SK-N-SH (cell line): ENCODE measurements around the gene PELI2. TPM values are rescaled to one million over a fixed set of nuclear protein-coding genes. Genes with fewer than 3 reads are reported as not detected.

Experiments used
- CTCF ChIA-PET: fragments of 300-600, 350-600 bp; formaldehyde crosslinking; extraction: SDS; loops from one replicate; lab custom pipeline; 2021; lab: Yijun Ruan, JAX
- POLR2A ChIA-PET: fragments of 350-600 bp; sonication (Branson Sonifier 250); formaldehyde crosslinking; extraction: SDS; loops from one replicate; lab custom pipeline; 2020; ENCODE audit warnings: antibody characterized with exemption, inconsistent platforms; lab: Yijun Ruan, JAX
- DNase-seq: peaks from one replicate; pipeline ENCODE4 v3.0.0; 2012
- H2AFZ ChIP-seq: fragments of 200-600 bp; sonication (generic); 2 replicates; pipeline ENCODE4 v1.8.1; 2016; ENCODE audit warnings: antibody characterized with exemption, mild to moderate bottlenecking, low read depth
- H3F3A ChIP-seq: fragments of 200-600 bp; sonication (generic); replicated peaks from 2 replicates; pipeline ENCODE3; 2016; ENCODE audit warnings: antibody characterized with exemption, mild to moderate bottlenecking; ENCODE audit not compliant: insufficient read depth
- H3K27ac ChIP-seq, 2 experiments: fragments of 200-500 bp in 1 of 2; fragments of 200-600 bp in 1 of 2; sonication (Bioruptor generic) in 1 of 2; sonication (generic), shearing (Covaris generic) in 1 of 2; 2 replicates each; pipeline versions ENCODE4 v1.5.1 to v1.6.1; 2014 to 2016; ENCODE audit warnings: low read depth in 2 of 2, inconsistent platforms in 1 of 2, low read length in 1 of 2, mild to moderate bottlenecking in 1 of 2, mixed read lengths in 1 of 2
- H3K27me3 ChIP-seq: fragments of 200-600 bp; sonication (generic), shearing (Covaris generic); 2 replicates; pipeline ENCODE4 v1.6.1; 2016; ENCODE audit warnings: mixed run types; ENCODE audit not compliant: insufficient read depth
- H3K36me3 ChIP-seq, 2 experiments: fragments of 200-500 bp in 1 of 2; fragments of 200-600 bp in 1 of 2; sonication (Bioruptor generic) in 1 of 2; sonication (generic) in 1 of 2; replicated peaks in 1 of 2; 2 replicates each; pipeline versions ENCODE3 to v1.5.1; 2014 to 2016; ENCODE audit warnings: low read length in 1 of 2, mild to moderate bottlenecking in 1 of 2; ENCODE audit not compliant: insufficient read depth in 2 of 2, control insufficient read depth in 1 of 2
- H3K4me1 ChIP-seq, 2 experiments: fragments of 200-500 bp in 1 of 2; fragments of 200-600 bp in 1 of 2; sonication (Bioruptor generic) in 1 of 2; sonication (generic), shearing (Covaris generic) in 1 of 2; 2 replicates each; pipeline versions ENCODE4 v1.5.1 to v1.6.1; 2014 to 2016; ENCODE audit warnings: low read depth in 1 of 2, low read length in 1 of 2, mixed run types in 1 of 2; ENCODE audit not compliant: insufficient read depth in 2 of 2, control insufficient read depth in 1 of 2
- H3K4me2 ChIP-seq: fragments of 200-600 bp; sonication (generic), shearing (Covaris generic); 2 replicates; pipeline ENCODE4 v1.6.1; 2017; ENCODE audit warnings: mixed run types
- H3K4me3 ChIP-seq, 2 experiments: fragments of 200-500 bp in 1 of 2; fragments of 200-600 bp in 1 of 2; sonication (Bioruptor generic) in 1 of 2; sonication (generic), shearing (Covaris generic) in 1 of 2; 2 replicates each; pipeline versions ENCODE4 v1.5.1 to v1.8.1; 2014 to 2016; ENCODE audit warnings: low read depth in 2 of 2, inconsistent platforms in 1 of 2, low read length in 1 of 2, mild to moderate bottlenecking in 1 of 2, mixed read lengths in 1 of 2, moderate library complexity in 1 of 2
- H3K79me2 ChIP-seq: fragments of 200-600 bp; sonication (generic); 2 replicates; pipeline ENCODE4 v1.8.1; 2017; ENCODE audit warnings: mild to moderate bottlenecking; ENCODE audit not compliant: insufficient read depth
- H3K9ac ChIP-seq: fragments of 200-600 bp; sonication (generic); 2 replicates; pipeline ENCODE4 v1.6.1; 2017; ENCODE audit warnings: mixed run types
- H3K9me2 ChIP-seq: fragments of 200-600 bp; sonication (generic); 2 replicates; pipeline ENCODE4 v1.6.1; 2017; ENCODE audit warnings: mixed run types
- H3K9me3 ChIP-seq: fragments of 200-600 bp; sonication (generic); 2 replicates; pipeline ENCODE4 v1.6.1; 2017; ENCODE audit warnings: mixed run types, mild to moderate bottlenecking, moderate library complexity
- H4K20me1 ChIP-seq: fragments of 200-600 bp; sonication (generic); 2 replicates; pipeline ENCODE4 v1.6.1; 2017; ENCODE audit warnings: mild to moderate bottlenecking, mixed run types; ENCODE audit not compliant: insufficient read depth
- CHD2 ChIP-seq: fragments of 150-350 bp; IDR thresholded peaks from 2 replicates; pipeline ENCODE4 v1.6.1; 2018; ENCODE audit warnings: low read length; ENCODE audit not compliant: partially characterized antibody
- ELF1 ChIP-seq: IDR thresholded peaks from 2 replicates; pipeline ENCODE4 v1.4.0; 2012
- EZH2phosphoT487 ChIP-seq: fragments of 200-600 bp; sonication (generic); IDR thresholded peaks from 2 replicates; pipeline ENCODE4 v1.6.1; 2017; ENCODE audit warnings: low read depth, mixed run types, mild to moderate bottlenecking, antibody characterized with exemption, moderate library complexity, borderline replicate concordance
- FOXJ3 ChIP-seq: sonication (generic); formaldehyde crosslinking; IDR thresholded peaks from 2 replicates; pipeline ENCODE4 v1.5.1; 2020; ENCODE audit warnings: mild to moderate bottlenecking, missing genetic modification reagents
- MEF2A ChIP-seq: IDR thresholded peaks from 2 replicates; pipeline ENCODE4 v1.4.0; 2012; ENCODE audit warnings: low read depth, borderline replicate concordance
- MXI1 ChIP-seq: IDR thresholded peaks from 2 replicates; pipeline ENCODE4 v1.6.1; 2012; ENCODE audit warnings: mild to moderate bottlenecking, low read depth, low read length, improper control_type of control experiment
- NFIC ChIP-seq: IDR thresholded peaks from 2 replicates; pipeline ENCODE4 v1.4.0; 2012; ENCODE audit warnings: borderline replicate concordance
- RAD21 ChIP-seq: IDR thresholded peaks from 2 replicates; pipeline ENCODE4 v1.6.1; 2012; ENCODE audit warnings: mild to moderate bottlenecking, low read length
- RCOR1 ChIP-seq: fragments of 150-350 bp; IDR thresholded peaks from 2 replicates; pipeline ENCODE4 v1.6.1; 2017; ENCODE audit warnings: antibody characterized with exemption, low read length
- RXRA ChIP-seq: IDR thresholded peaks from 2 replicates; pipeline ENCODE4 v1.4.0; 2012; ENCODE audit warnings: low read depth, mild to moderate bottlenecking, borderline replicate concordance
- SIN3A ChIP-seq: IDR thresholded peaks from 2 replicates; pipeline ENCODE4 v1.6.1; 2012; ENCODE audit warnings: low read depth, mild to moderate bottlenecking, low read length, moderate library complexity, borderline replicate concordance
- SMC3 ChIP-seq: IDR thresholded peaks from 2 replicates; pipeline ENCODE4 v1.6.1; 2012; ENCODE audit warnings: low read depth, low read length, improper control_type of control experiment
- TAF1 ChIP-seq: IDR thresholded peaks from 2 replicates; pipeline ENCODE4 v1.6.1; 2012; ENCODE audit warnings: low read depth, mild to moderate bottlenecking, low read length, moderate library complexity, borderline replicate concordance
- YY1 ChIP-seq: IDR thresholded peaks from 2 replicates; pipeline ENCODE4 v1.4.0; 2012; ENCODE audit warnings: low read depth, mild to moderate bottlenecking
- WGBS: methylation state at CpG from one replicate; pipeline ENCODE4 v1.1.6; 2017; ENCODE audit warnings: low lambda C conversion rate; 5-methylcytosine and 5-hydroxymethylcytosine counted together
- polyA plus RNA-seq, 3 experiments: library from polyadenylated mRNA; depleted of rRNA; stranded (reverse); fragments of >200 nt; gene quantifications; 2 replicates each; pipeline ENCODE4 v1.2.3, GENCODE V29; 2012
- TF ChIP-seq, protein P1 (sequence below): IDR thresholded peaks from 2 replicates; pipeline ENCODE4 v1.6.1; 2012; ENCODE audit warnings: mild to moderate bottlenecking, low read depth, low read length, moderate library complexity
- TF ChIP-seq, protein P2 (sequence below): IDR thresholded peaks from 2 replicates; pipeline ENCODE4 v1.4.0; 2012; ENCODE audit warnings: low read depth, borderline replicate concordance
- TF ChIP-seq, protein P3 (sequence below): IDR thresholded peaks from 2 replicates; pipeline ENCODE4; 2012
- TF ChIP-seq, protein P4 (sequence below): IDR thresholded peaks from 2 replicates; pipeline ENCODE4 v1.4.0; 2012; ENCODE audit warnings: low read depth, borderline replicate concordance

The PELI2 gene
- polyA plus RNA-seq, 1 of the 3 experiments (the other 2 are of a cell fraction), result not detected

DNA sequence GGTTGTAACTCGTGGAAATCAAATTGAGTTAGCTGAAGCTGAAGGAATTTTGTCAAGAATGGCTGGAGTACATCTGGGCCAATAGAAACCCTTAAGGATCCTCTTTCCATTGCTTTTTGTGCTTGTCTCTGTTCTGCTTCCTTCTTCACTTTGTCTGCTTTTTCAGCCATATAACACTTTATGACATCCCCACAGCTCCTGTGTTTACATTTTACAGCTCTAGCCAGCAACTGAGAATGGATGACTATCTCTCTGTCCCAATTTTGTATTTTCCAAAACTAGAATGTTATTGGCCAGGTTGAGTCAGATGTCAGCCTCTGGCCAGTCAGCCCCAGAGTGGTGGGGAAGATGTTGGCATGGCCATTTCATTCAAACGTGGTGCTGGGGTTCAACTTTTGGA is 57.6 kb downstream of the PELI2 start (continued):
- TF ChIP-seq, protein P1, sequence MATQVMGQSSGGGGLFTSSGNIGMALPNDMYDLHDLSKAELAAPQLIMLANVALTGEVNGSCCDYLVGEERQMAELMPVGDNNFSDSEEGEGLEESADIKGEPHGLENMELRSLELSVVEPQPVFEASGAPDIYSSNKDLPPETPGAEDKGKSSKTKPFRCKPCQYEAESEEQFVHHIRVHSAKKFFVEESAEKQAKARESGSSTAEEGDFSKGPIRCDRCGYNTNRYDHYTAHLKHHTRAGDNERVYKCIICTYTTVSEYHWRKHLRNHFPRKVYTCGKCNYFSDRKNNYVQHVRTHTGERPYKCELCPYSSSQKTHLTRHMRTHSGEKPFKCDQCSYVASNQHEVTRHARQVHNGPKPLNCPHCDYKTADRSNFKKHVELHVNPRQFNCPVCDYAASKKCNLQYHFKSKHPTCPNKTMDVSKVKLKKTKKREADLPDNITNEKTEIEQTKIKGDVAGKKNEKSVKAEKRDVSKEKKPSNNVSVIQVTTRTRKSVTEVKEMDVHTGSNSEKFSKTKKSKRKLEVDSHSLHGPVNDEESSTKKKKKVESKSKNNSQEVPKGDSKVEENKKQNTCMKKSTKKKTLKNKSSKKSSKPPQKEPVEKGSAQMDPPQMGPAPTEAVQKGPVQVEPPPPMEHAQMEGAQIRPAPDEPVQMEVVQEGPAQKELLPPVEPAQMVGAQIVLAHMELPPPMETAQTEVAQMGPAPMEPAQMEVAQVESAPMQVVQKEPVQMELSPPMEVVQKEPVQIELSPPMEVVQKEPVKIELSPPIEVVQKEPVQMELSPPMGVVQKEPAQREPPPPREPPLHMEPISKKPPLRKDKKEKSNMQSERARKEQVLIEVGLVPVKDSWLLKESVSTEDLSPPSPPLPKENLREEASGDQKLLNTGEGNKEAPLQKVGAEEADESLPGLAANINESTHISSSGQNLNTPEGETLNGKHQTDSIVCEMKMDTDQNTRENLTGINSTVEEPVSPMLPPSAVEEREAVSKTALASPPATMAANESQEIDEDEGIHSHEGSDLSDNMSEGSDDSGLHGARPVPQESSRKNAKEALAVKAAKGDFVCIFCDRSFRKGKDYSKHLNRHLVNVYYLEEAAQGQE, result no peak
- no peak for TF ChIP-seq ELF1
- TF ChIP-seq SIN3A, result no peak
- TF ChIP-seq TAF1, result no peak
- TF ChIP-seq RAD21, result no peak
- TF ChIP-seq EZH2phosphoT487, result no peak

DNA sequence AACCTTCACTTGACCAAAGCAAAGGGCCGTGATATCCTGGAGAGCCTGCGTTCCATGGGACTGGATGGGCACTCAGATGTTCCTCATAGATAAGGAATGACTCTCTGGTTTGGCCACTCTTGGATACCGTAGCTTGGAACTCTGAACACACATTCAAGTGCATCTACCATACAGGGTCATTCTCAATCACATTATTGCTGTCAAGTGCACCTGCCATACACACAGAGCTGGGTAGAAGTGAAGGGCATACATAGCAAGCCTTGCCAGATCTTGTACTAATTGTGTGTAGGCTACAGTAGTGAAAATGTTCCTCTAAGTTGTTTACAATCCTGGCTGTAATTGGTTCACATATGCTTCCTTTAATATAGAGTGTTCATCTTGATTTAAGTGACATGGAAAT is 58.3 kb downstream of the PELI2 start:
- POLR2A ChIA-PET, result no interaction called here
- Histone ChIP-seq H3K9me2 (no peaks in the 10 kb centered on the region), H3K79me2 (no peaks in the 10 kb centered on the region), H3K36me3 (no peaks in the 10 kb centered on the region), H3K4me3 (no peak overlapping the region), H3K4me1 (no peaks in the 10 kb centered on the region), H3K27ac (no peak overlapping the region), H3F3A (no peaks in the 10 kb centered on the region), H3K27me3 (peaks cover 15% of the 10 kb centered on the region; the same call in 1 of the 2 replicates), H4K20me1 (no peaks in the 10 kb centered on the region), H2AFZ (no peak overlapping the region), H3K9ac (no peak overlapping the region), H3K4me2 (no peak overlapping the region), H3K9me3 (no peaks in the 10 kb centered on the region)
- CTCF ChIA-PET, result no interaction called here
- 14% methylated on average over 3 of the region's 3 CpGs for WGBS
- TF ChIP-seq, protein P2, sequence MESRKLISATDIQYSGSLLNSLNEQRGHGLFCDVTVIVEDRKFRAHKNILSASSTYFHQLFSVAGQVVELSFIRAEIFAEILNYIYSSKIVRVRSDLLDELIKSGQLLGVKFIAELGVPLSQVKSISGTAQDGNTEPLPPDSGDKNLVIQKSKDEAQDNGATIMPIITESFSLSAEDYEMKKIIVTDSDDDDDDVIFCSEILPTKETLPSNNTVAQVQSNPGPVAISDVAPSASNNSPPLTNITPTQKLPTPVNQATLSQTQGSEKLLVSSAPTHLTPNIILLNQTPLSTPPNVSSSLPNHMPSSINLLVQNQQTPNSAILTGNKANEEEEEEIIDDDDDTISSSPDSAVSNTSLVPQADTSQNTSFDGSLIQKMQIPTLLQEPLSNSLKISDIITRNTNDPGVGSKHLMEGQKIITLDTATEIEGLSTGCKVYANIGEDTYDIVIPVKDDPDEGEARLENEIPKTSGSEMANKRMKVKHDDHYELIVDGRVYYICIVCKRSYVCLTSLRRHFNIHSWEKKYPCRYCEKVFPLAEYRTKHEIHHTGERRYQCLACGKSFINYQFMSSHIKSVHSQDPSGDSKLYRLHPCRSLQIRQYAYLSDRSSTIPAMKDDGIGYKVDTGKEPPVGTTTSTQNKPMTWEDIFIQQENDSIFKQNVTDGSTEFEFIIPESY, result no peak
- TF ChIP-seq TAF1 (no peak), MXI1 (no peak), YY1 (no peak), MEF2A (no peak), CHD2 (no peak), SMC3 (no peak), RAD21 (no peak), NFIC (no peak), RXRA (no peak), FOXJ3 (CRISPR knock-in tag) (no peak), RCOR1 (no peak)
- TF ChIP-seq, protein P3, sequence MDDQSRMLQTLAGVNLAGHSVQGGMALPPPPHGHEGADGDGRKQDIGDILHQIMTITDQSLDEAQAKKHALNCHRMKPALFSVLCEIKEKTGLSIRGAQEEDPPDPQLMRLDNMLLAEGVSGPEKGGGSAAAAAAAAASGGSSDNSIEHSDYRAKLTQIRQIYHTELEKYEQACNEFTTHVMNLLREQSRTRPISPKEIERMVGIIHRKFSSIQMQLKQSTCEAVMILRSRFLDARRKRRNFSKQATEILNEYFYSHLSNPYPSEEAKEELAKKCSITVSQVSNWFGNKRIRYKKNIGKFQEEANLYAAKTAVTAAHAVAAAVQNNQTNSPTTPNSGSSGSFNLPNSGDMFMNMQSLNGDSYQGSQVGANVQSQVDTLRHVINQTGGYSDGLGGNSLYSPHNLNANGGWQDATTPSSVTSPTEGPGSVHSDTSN, result no peak
- TF ChIP-seq, protein P4, sequence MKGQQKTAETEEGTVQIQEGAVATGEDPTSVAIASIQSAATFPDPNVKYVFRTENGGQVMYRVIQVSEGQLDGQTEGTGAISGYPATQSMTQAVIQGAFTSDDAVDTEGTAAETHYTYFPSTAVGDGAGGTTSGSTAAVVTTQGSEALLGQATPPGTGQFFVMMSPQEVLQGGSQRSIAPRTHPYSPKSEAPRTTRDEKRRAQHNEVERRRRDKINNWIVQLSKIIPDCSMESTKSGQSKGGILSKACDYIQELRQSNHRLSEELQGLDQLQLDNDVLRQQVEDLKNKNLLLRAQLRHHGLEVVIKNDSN, result no peak
- no peak for DNase-seq
